Colonic mucosa (tissue), 4 donors: ENCODE data around the gene SRGAP2B. TPM values are rescaled to one million over a fixed set of nuclear protein-coding genes. Genes with fewer than 3 reads are reported as not detected.
"Not testable (repeated sequence)": the region's sequence is repeated elsewhere in the genome, so short reads cannot be mapped to it uniquely, and the experiment has no call there.

Source experiments
- DNase-seq: peaks from one replicate; pipeline ENCODE4 v3.0.0-alpha.2; 2020
- H3K27ac ChIP-seq: fragments of 200-600 bp; one replicate; pipeline ENCODE4 v1.8.0; 2021
- H3K27me3 ChIP-seq: fragments of 200-600 bp; one replicate; pipeline ENCODE4 v1.8.0; 2021
- H3K36me3 ChIP-seq: fragments of 200-600 bp; one replicate; pipeline ENCODE4 v1.8.0; 2021
- H3K4me1 ChIP-seq: fragments of 200-600 bp; one replicate; pipeline ENCODE4 v1.8.0; 2021; ENCODE audit warnings: mild to moderate bottlenecking
- H3K4me3 ChIP-seq: fragments of 200-600 bp; one replicate; pipeline ENCODE4 v1.8.0; 2021
- H3K9ac ChIP-seq, 2 donors: one replicate each; pipeline ENCODE4 v1.7.0; 2013; ENCODE audit warnings: control low read depth in 2 of 2, low read depth in 2 of 2, low read length in 2 of 2
- H3K9me3 ChIP-seq: fragments of 200-600 bp; one replicate; pipeline ENCODE4 v1.8.0; 2021
- intact Hi-C: fragments of 100-400 bp; cut with DNase I; formaldehyde crosslinking; loops from one replicate; pipeline ENCODE4 v1.14.1; 2022
- total RNA-seq, 2 donors: library from RNA; stranded (reverse); fragmentation: NEBNext Ultra II Directional in 1 of 2; extraction: Animal tissue kit (Norgen Biotek cat#: 25700) in 1 of 2; gene quantifications; one replicate each; pipeline ENCODE4 v1.2.1, GENCODE V29; 2021
- donor health status: healthy.
- donor health status: DM: no; HTN: no; CAD: no.
- donor health status: DM: no; HTN: no; CAD: no.

SRGAP2B gene
- total RNA-seq, 2 donors from 2014 or later = 8.4 to 11.5 TPM

GRCh38 chr1:144927292-144927691 lies 167.8 kb downstream of the SRGAP2B start:
- DNase-seq, H3K27ac ChIP-seq, H3K36me3 ChIP-seq, H3K9me3 ChIP-seq, H3K4me3 ChIP-seq, H3K9ac ChIP-seq, intact Hi-C loops, H3K4me1 ChIP-seq, H3K27me3 ChIP-seq: not testable (repeated sequence)

DNA sequence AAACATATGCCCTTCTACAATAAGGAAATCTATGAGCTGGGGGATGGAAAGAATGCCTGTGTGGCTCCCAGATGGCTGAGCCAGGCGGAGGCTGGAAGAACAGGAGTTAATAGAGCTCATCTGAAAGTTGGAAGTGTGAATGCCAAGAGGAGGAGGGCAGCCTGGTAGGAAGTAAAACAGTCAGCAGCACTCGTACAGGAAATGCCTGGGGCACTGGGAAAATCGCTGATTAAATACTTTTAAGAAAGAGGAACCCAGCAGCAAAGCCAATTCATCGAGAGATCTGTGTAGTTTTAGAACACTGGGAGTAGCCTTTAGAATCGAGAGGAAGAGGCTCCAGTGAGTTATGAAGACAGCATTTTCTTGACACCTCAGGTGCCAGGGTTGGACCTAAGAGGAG lies 171.5 kb downstream of the SRGAP2B start:
- H3K27ac ChIP-seq, H3K4me3 ChIP-seq, H3K9ac ChIP-seq, DNase-seq, H3K4me1 ChIP-seq, intact Hi-C loops, H3K27me3 ChIP-seq, H3K36me3 ChIP-seq, H3K9me3 ChIP-seq: not testable (repeated sequence)

DNA sequence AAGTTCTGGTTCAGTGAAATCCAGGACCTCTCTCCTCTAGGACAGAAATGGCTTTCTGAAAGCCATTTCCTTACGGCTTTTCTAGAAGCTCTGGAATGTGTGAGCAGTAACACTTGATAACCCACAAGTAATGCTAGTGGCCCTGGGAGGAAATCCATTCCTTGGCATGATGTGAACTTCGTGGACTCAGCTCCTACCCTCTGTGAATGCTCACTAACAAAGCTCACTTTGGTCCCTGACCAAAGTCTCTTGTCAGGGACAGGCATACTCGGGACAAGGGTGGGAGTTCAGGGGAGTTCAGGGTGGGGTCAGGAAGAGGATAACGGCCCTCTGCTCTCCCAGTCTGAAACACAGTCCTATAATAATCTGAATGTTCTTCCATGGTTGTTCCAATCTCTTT lies 172.3 kb downstream of the SRGAP2B start:
- H3K4me1 ChIP-seq, H3K27ac ChIP-seq, intact Hi-C loops, H3K9me3 ChIP-seq, H3K9ac ChIP-seq, H3K4me3 ChIP-seq, DNase-seq, H3K36me3 ChIP-seq, H3K27me3 ChIP-seq: not testable (repeated sequence)

- H3K36me3 ChIP-seq, H3K27ac ChIP-seq, intact Hi-C loops, H3K27me3 ChIP-seq, H3K4me3 ChIP-seq, H3K9ac ChIP-seq, DNase-seq, H3K9me3 ChIP-seq, H3K4me1 ChIP-seq: not testable (repeated sequence)
These were observed 176.0 kb downstream of the SRGAP2B start for GRCh38 chr1:144919106-144919505.

DNA sequence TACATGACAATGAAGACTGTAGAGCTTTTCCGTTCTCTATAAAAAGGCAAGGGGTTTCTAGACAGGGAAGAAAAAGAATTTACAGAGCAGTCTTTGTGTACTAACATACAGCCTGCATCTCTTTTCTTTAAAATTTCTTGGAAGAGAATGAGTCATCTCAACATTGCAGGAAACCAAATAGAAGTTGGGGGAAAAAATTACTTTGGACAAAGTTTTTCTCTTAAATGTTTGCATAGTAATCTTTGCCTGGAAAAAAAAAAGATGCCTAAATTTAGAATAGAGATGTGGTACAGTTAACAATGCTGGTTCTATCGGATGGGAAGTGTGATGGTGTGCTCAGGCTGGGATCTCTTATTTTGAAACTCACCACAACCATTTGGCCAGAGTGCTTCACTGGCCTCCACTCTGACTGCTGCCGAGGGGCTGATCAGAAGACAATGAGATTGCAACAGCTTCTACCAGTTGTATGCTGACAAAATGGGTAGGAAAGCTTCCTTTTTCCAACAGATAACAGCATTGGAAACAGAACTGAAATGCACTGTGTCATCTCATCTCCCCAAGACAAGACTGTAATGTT lies 177.0 kb downstream of the SRGAP2B start:
- DNase-seq, H3K4me1 ChIP-seq, H3K36me3 ChIP-seq, H3K9me3 ChIP-seq, H3K27me3 ChIP-seq, intact Hi-C loops, H3K27ac ChIP-seq, H3K9ac ChIP-seq, H3K4me3 ChIP-seq: not testable (repeated sequence)

- not testable (repeated sequence) for H3K27me3 ChIP-seq, H3K9me3 ChIP-seq, DNase-seq
These were observed 177.7 kb downstream of the SRGAP2B start for GRCh38 chr1:144917154-144918026.

DNA sequence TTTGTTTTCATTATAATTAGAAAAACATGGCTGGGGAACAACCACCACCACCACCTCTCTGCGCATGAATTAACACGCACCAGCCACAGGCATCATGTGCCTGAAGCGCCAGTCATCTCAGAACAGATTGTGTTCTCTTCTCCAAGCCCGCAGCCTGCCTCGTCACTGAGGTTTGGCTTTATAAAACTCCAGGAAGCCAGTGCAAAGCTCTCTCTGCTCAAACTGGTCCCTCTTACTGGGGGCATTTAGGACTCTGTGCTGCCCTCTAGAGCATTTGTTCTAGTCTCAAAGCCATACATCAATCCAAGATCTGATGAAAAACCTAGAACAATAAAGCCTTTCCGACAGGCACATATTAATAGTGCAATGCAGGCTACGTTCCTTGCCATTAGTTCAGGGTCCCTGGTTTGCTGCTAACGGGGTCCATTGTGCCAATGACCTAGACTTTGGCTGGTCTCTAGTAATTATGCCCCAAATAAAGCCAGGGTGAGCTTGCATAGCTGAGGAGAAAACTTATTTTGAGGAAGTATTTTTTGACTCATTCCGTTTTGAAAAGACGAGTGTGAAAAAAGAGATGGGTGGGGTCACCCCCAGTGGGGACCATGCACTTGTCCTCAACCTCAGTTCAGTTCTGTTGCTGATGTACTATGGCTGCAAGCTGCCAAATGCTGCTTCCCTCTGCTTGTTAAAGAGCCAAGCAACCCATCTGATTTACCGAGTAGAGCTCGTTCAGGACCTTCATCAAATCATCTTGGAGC lies 181.0 kb downstream of the SRGAP2B start:
- H3K4me1 ChIP-seq, intact Hi-C loops: not testable (repeated sequence)

More at GRCh38 chr1:144917154-144918026, 177.7 kb downstream of the SRGAP2B start:
- H3K27ac ChIP-seq, H3K4me3 ChIP-seq, H3K4me1 ChIP-seq, H3K9ac ChIP-seq, H3K36me3 ChIP-seq, intact Hi-C loops: not testable (repeated sequence)

DNA sequence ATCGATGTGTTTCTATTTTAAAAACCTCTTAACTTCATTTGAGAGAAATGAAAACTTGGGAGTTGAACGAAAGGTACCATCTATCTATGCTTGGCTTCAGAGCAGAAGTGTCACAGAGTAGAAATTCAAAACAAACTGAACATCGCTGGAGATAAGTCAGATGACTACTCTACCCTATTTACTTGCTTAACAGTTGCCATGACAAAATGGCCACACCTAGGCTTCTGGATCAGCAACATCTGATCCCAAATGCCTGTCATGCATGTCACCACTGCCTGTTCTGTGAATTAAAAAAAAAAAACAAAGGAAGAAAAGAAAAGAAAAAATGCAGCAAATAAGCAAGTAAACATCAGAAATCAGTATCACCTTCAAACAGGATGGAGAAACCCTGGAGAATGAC lies 181.7 kb downstream of the SRGAP2B start:
- H3K9ac ChIP-seq, intact Hi-C loops, H3K27me3 ChIP-seq, DNase-seq, H3K9me3 ChIP-seq, H3K4me1 ChIP-seq, H3K27ac ChIP-seq, H3K4me3 ChIP-seq, H3K36me3 ChIP-seq: not testable (repeated sequence)

More for the DNA sequence above, 181.0 kb downstream of the SRGAP2B start:
- H3K4me3 ChIP-seq, DNase-seq, H3K9me3 ChIP-seq, H3K9ac ChIP-seq, H3K36me3 ChIP-seq, H3K27me3 ChIP-seq, H3K27ac ChIP-seq: not testable (repeated sequence)

DNA sequence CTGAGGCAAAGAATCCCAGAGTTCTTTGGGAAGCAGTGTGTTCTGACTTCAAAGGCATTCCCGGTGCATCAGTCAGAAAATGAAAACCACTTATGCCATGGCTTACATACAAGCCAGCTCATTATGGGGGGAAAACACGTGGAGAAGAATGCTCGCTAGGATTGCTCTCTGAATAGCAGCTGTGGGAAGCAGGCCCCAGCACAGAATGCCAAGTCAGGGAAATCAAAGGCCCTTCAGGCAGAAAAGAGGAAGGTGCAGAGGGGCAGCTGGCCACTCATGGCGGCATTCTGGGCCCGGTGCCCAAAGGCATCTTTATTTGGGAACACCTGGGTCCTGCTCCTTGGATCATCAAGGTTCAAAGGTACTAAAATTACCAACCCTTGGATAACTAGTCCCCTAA lies 184.4 kb downstream of the SRGAP2B start:
- intact Hi-C loops, DNase-seq, H3K27ac ChIP-seq, H3K4me3 ChIP-seq, H3K9ac ChIP-seq, H3K9me3 ChIP-seq, H3K36me3 ChIP-seq, H3K27me3 ChIP-seq, H3K4me1 ChIP-seq: not testable (repeated sequence)

- H3K9me3 ChIP-seq, H3K36me3 ChIP-seq, H3K9ac ChIP-seq, intact Hi-C loops, H3K27me3 ChIP-seq, H3K4me1 ChIP-seq, DNase-seq, H3K4me3 ChIP-seq, H3K27ac ChIP-seq: not testable (repeated sequence)
These were observed 194.3 kb downstream of the SRGAP2B start for GRCh38 chr1:144900841-144901240.

- H3K9ac ChIP-seq, DNase-seq, H3K4me1 ChIP-seq, H3K27ac ChIP-seq, intact Hi-C loops, H3K36me3 ChIP-seq, H3K27me3 ChIP-seq, H3K4me3 ChIP-seq, H3K9me3 ChIP-seq: not testable (repeated sequence)
These were observed 200.5 kb downstream of the SRGAP2B start for GRCh38 chr1:144894454-144895201.

- H3K9me3 ChIP-seq, intact Hi-C loops, H3K4me1 ChIP-seq, DNase-seq, H3K27ac ChIP-seq, H3K27me3 ChIP-seq, H3K36me3 ChIP-seq, H3K9ac ChIP-seq, H3K4me3 ChIP-seq: not testable (repeated sequence)
These were observed 201.3 kb downstream of the SRGAP2B start for GRCh38 chr1:144893710-144894438.
